IMR-90 (cell line): ENCODE measurements around the gene ASXL1. TPM values are rescaled to one million over a fixed set of nuclear protein-coding genes. Genes with fewer than 3 reads are reported as not detected.
A peak's percentile ranks its signal among the peaks of the same experiment; 100 is the strongest.

Source experiments
- ATAC-seq: fragments of 200-7000 bp; cut with Tn5 transposase; 2 replicates; pipeline ENCODE4 v1.9.1; 2020; ENCODE audit warnings: low read depth, mild to moderate bottlenecking, moderate library complexity
- BruUV-seq: library from RNA; stranded (reverse); fragments of 400-500 nt; replicated peaks from 2 replicates; lab custom pipeline; 2021; lab: Mats Ljungman, UMichigan
- CTCF ChIA-PET: fragments of 300-600 bp; formaldehyde crosslinking; extraction: SDS; loops from one replicate; lab custom pipeline; 2021; ENCODE audit warnings: antibody characterized with exemption; lab: Yijun Ruan, JAX
- POLR2A ChIA-PET: fragments of 300-600 bp; sonication (Branson Sonifier 250); formaldehyde crosslinking; loops from one replicate; lab custom pipeline; 2022; ENCODE audit warnings: antibody characterized with exemption; ENCODE audit not compliant: unreplicated experiment; lab: Charles Lee
- DNase-seq: peaks from one replicate; pipeline ENCODE4 v3.0.0; 2013
- H2AFZ ChIP-seq: replicated peaks from 2 replicates; pipeline ENCODE3; 2013; ENCODE audit warnings: low read length, mild to moderate bottlenecking; ENCODE audit not compliant: poor library complexity
- H2AK5ac ChIP-seq: 2 replicates; pipeline ENCODE4 v1.6.1; 2013; ENCODE audit warnings: low read depth, low read length, inconsistent platforms
- H2AK9ac ChIP-seq: replicated peaks from 2 replicates; pipeline ENCODE3; 2013; ENCODE audit warnings: mild to moderate bottlenecking, low read depth, low read length, moderate library complexity; ENCODE audit not compliant: poor library complexity
- H2BK120ac ChIP-seq: 2 replicates; pipeline ENCODE4 v1.6.1; 2013; ENCODE audit warnings: low read depth, low read length, inconsistent platforms
- H2BK15ac ChIP-seq: 3 replicates; pipeline ENCODE4 v1.6.1; 2013; ENCODE audit warnings: low read depth, low read length, inconsistent platforms
- H2BK20ac ChIP-seq: 2 replicates; pipeline ENCODE4 v1.6.1; 2013; ENCODE audit warnings: low read depth, mild to moderate bottlenecking, inconsistent platforms, low read length, moderate library complexity
- H2BK5ac ChIP-seq: 2 replicates; pipeline ENCODE4 v1.6.1; 2013; ENCODE audit warnings: mild to moderate bottlenecking, low read depth, low read length, inconsistent platforms; ENCODE audit not compliant: poor library complexity, severe bottlenecking
- H3K14ac ChIP-seq: replicated peaks from 2 replicates; pipeline ENCODE4 v1.6.1; 2013; ENCODE audit warnings: low read depth, low read length, inconsistent platforms
- H3K18ac ChIP-seq: 2 replicates; pipeline ENCODE4 v1.6.1; 2013; ENCODE audit warnings: low read depth, low read length, control low read depth
- H3K23ac ChIP-seq: 2 replicates; pipeline ENCODE4 v1.6.1; 2013; ENCODE audit warnings: low read depth, low read length, inconsistent platforms
- H3K27ac ChIP-seq: 2 replicates; pipeline ENCODE4 v1.5.1; 2013; ENCODE audit warnings: mild to moderate bottlenecking, control low read depth, low read length; ENCODE audit not compliant: insufficient read depth
- H3K27me3 ChIP-seq: 2 replicates; pipeline ENCODE4 v1.6.1; 2013; ENCODE audit warnings: low read length; ENCODE audit not compliant: control insufficient read depth, insufficient read depth
- H3K36me3 ChIP-seq: 2 replicates; pipeline ENCODE4 v1.6.1; 2013; ENCODE audit warnings: low read length, mixed read lengths; ENCODE audit not compliant: control insufficient read depth, insufficient read depth
- H3K4ac ChIP-seq: 2 replicates; pipeline ENCODE4 v1.6.1; 2013; ENCODE audit warnings: low read depth, low read length, inconsistent platforms
- H3K4me1 ChIP-seq: 2 replicates; pipeline ENCODE4 v1.6.1; 2013; ENCODE audit warnings: low read length, mixed read lengths; ENCODE audit not compliant: control insufficient read depth, insufficient read depth
- H3K4me2 ChIP-seq: 2 replicates; pipeline ENCODE4 v1.6.1; 2013; ENCODE audit warnings: low read depth, mild to moderate bottlenecking, control low read depth, low read length, moderate library complexity
- H3K4me3 ChIP-seq: 2 replicates; pipeline ENCODE4 v1.5.1; 2013; ENCODE audit warnings: low read depth, mild to moderate bottlenecking, control low read depth, low read length, moderate library complexity; ENCODE audit not compliant: insufficient read depth
- H3K56ac ChIP-seq: 2 replicates; pipeline ENCODE4 v1.6.1; 2013; ENCODE audit warnings: low read length, inconsistent platforms; ENCODE audit not compliant: insufficient read depth; ENCODE audit errors: extremely low read depth
- H3K79me1 ChIP-seq, 2 experiments: 2 replicates each; pipeline ENCODE4 v1.6.1; 2013; ENCODE audit warnings: low read length in 2 of 2, inconsistent platforms in 1 of 2, low read depth in 1 of 2
- H3K9ac ChIP-seq: 2 replicates; pipeline ENCODE4 v1.6.1; 2013; ENCODE audit warnings: low read depth, low read length, control low read depth
- H3K9me1 ChIP-seq: 2 replicates; pipeline ENCODE4 v1.6.1; 2013; ENCODE audit warnings: low read length, inconsistent platforms; ENCODE audit not compliant: insufficient read depth
- H3K9me3 ChIP-seq: 2 replicates; pipeline ENCODE4 v1.6.1; 2013; ENCODE audit warnings: low read length; ENCODE audit not compliant: control insufficient read depth, insufficient read depth
- H4K20me1 ChIP-seq: 2 replicates; pipeline ENCODE4 v1.6.1; 2013; ENCODE audit warnings: low read length, inconsistent platforms; ENCODE audit not compliant: insufficient read depth
- H4K5ac ChIP-seq: 2 replicates; pipeline ENCODE4 v1.6.1; 2013; ENCODE audit warnings: mild to moderate bottlenecking, low read depth, low read length, control low read depth
- H4K8ac ChIP-seq, 2 experiments: 2 replicates each; pipeline ENCODE4 v1.6.1; 2013; ENCODE audit warnings: low read depth in 2 of 2, low read length in 2 of 2, control low read depth in 1 of 2, inconsistent platforms in 1 of 2
- H4K91ac ChIP-seq: 2 replicates; pipeline ENCODE4 v1.6.1; 2013; ENCODE audit warnings: low read depth, low read length, inconsistent platforms; ENCODE audit not compliant: insufficient read depth
- BHLHE40 ChIP-seq: fragments of 150-350 bp; IDR thresholded peaks from 2 replicates; pipeline ENCODE4 v1.6.1; 2016; ENCODE audit warnings: mild to moderate bottlenecking, low read depth, low read length
- CEBPB ChIP-seq: IDR thresholded peaks from 2 replicates; pipeline ENCODE4 v1.6.1; 2012; ENCODE audit warnings: low read depth, low read length, improper control_type of control experiment
- CHD1 ChIP-seq: IDR thresholded peaks from 2 replicates; pipeline ENCODE4 v1.6.1; 2012; ENCODE audit warnings: low read depth, low read length, improper control_type of control experiment
- FOS ChIP-seq: fragments of 150-350 bp; IDR thresholded peaks from 2 replicates; pipeline ENCODE4 v1.6.1; 2016; ENCODE audit warnings: low read depth, low read length
- MAFK ChIP-seq: IDR thresholded peaks from 2 replicates; pipeline ENCODE4 v1.6.1; 2012; ENCODE audit warnings: low read depth, low read length, improper control_type of control experiment
- MAZ ChIP-seq: IDR thresholded peaks from 2 replicates; pipeline ENCODE4 v1.6.1; 2012; ENCODE audit warnings: low read depth, mild to moderate bottlenecking, low read length, improper control_type of control experiment, moderate library complexity, borderline replicate concordance
- MXI1 ChIP-seq: IDR thresholded peaks from 2 replicates; pipeline ENCODE4 v1.6.1; 2012; ENCODE audit warnings: low read depth, mild to moderate bottlenecking, low read length, moderate library complexity, borderline replicate concordance
- NFE2L2 ChIP-seq: fragments of 150-350 bp; IDR thresholded peaks from 2 replicates; pipeline ENCODE4 v1.6.1; 2016; ENCODE audit warnings: low read depth, mild to moderate bottlenecking, low read length
- POLR2A ChIP-seq: IDR thresholded peaks from 2 replicates; pipeline ENCODE4 v1.6.1; 2012; ENCODE audit warnings: mild to moderate bottlenecking, low read depth, low read length
- RAD21 ChIP-seq: IDR thresholded peaks from 2 replicates; pipeline ENCODE4 v1.6.1; 2012; ENCODE audit warnings: low read length, improper control_type of control experiment
- RCOR1 ChIP-seq: IDR thresholded peaks from 2 replicates; pipeline ENCODE4 v1.6.1; 2012; ENCODE audit warnings: mild to moderate bottlenecking, low read length, improper control_type of control experiment; ENCODE audit not compliant: insufficient replicate concordance
- SMC3 ChIP-seq: fragments of 150-350 bp; IDR thresholded peaks from 2 replicates; pipeline ENCODE4 v1.6.1; 2016; ENCODE audit warnings: low read depth, mild to moderate bottlenecking, antibody characterized with exemption, low read length, moderate library complexity
- WGBS, 2 experiments: methylation state at CpG; one replicate each; pipeline versions ENCODE4 v1.1.5 to v1.1.7; 2013; ENCODE audit warnings: missing lambda C conversion rate in 2 of 2; ENCODE audit not compliant: insufficient read length in 1 of 2; ENCODE audit errors: extremely low coverage in 2 of 2; 5-methylcytosine and 5-hydroxymethylcytosine counted together
- dilution Hi-C: fragments of 300-500 bp; cut with HindIII; formaldehyde crosslinking; loops from one replicate; pipeline ENCODE4 v1.14.3; 2018; ENCODE audit warnings: low sequenced_read_pairs; ENCODE audit not compliant: unreplicated experiment
- in situ Hi-C: fragments of 300-500 bp; cut with MboI; formaldehyde crosslinking; loops from 3 replicates; pipeline ENCODE4 v1.14.3; 2019; ENCODE audit warnings: low sequenced_read_pairs, inconsistent platforms, mixed read lengths
- intact Hi-C: fragments of 100-400 bp; cut with micrococcal nuclease; formaldehyde crosslinking; loops from 2 replicates; pipeline ENCODE4 v1.10.0; 2022
- polyA plus RNA-seq, 3 experiments: library from polyadenylated mRNA; depleted of rRNA; stranded (reverse); fragments of >200 nt; gene quantifications; 2 replicates each; pipeline ENCODE4 v1.2.3, GENCODE V29; 2012; ENCODE audit warnings: low replicate concordance in 1 of 3
- total RNA-seq: library from RNA; depleted of rRNA; stranded (reverse); fragments of >200 nt; gene quantifications from 2 replicates; pipeline ENCODE4 v1.2.3, GENCODE V29; 2012
- TF ChIP-seq, protein P1 (sequence below): fragments of 150-350 bp; IDR thresholded peaks from 2 replicates; pipeline ENCODE4 v1.6.1; 2016; ENCODE audit warnings: low read depth, mild to moderate bottlenecking, low read length, moderate library complexity, borderline replicate concordance
- TF ChIP-seq, protein P2 (sequence below): fragments of 150-350 bp; IDR thresholded peaks from 2 replicates; pipeline ENCODE4 v1.6.1; 2017; ENCODE audit warnings: mild to moderate bottlenecking, antibody characterized with exemption, low read length, low read depth

Gene ASXL1
- total and polyA plus RNA-seq, 2 of the 4 experiments (the other 2 are of a cell fraction), result 29.9 to 37.1 TPM

DNA sequence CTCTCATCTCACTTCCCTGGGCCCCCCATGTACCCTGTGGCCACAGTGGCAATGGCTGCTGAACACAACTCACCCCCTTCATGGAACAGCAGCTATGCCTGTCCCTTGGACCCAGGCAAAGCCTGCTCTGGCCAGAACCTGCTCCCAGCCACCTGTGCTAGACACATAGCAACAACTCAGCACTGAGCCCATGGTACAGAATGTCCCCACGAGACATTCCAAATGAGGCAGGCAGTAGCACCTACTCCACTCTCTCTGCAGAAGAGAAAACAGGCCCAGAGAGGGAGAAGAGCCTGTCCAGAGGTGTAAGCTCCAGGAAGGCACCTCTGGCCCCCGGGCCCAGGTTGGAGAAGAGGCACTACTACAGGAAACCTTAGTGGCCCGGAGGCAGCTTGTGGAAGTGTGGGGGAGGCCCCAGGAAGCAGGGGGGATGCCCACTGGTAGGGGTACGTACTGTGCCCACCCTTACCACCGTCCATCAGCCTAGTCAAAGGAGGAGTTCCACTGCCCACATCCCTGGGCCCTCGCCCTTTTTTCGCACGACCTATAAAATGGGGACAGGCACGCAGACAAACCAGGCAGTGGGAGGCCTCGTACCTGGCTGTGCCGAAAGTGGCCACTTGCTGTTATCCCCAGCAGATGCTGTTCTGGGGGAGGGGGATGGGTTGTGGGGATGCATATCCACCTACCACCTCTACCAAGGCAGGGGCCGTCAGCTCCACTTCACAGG lies 97.2 kb downstream of the ASXL1 start (continued):
- TF ChIP-seq RCOR1, result no peak

DNA sequence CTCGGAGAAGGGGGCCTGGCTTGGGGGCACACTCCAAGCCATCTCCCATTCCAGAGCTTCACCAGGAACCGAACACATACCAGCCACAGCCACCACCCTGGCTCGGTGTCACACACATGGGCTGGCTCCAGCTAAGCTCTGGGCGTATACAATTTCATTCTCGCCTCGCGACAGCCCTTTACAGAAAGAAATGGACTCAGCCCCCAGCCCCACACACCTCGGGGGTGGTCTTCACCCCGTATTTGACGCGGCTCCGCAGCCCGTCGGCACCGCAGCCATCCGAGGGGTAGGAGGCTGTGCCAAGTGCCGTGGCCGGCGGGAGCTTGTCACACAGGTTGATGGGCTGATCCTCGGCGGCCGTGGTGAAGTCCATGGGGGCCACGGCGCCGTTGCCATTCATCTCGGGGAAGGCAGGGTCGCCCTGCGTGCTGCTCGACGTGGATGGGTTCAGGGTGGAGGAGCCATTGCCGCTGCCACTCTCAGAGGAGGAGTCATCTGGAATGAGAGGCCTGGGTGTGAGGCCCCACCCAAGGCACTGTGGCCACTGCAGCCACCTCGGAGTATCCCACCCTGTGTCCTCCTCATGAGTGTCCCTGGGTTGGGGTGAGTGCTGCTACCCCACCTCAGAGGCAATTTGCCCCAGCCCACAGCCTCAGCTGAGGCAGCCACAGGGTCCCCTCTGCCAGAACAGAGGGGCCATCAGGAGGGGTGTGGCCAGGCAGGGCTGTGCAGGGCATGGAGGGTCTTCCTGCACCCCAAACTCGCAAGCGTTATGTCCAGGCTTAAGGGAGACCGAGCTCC lies 98.0 kb downstream of the ASXL1 start:
- no peak overlapping the region for H3K23ac ChIP-seq
- ATAC-seq (no peak), DNase-seq (no peak)
- intact Hi-C loops, result no loop called here
- no peak overlapping the region for H3K27ac ChIP-seq
- no peak overlapping the region for H2BK15ac ChIP-seq
- H3K4ac ChIP-seq, result no peak overlapping the region
- 88% methylated on average over 12 of the region's 35 CpGs; no CpG with 5 or more reads in 1 of the 2 experiments for WGBS, 2 experiments
- H2BK5ac ChIP-seq, result no peak overlapping the region
- H3K27me3 ChIP-seq, result no peaks in the 10 kb centered on the region
- H3K14ac ChIP-seq, result no peak overlapping the region
- POLR2A ChIA-PET, result interaction anchor here (0.6 kb wide), 1 partner anchor 147 kb away, joined by 8 read pairs; no protein-coding TSS in a partner anchor
- peaks cover 34 to 55% of the 10 kb centered on the region in 2 experiments for H3K79me1 ChIP-seq
- peaks cover 49% of the 10 kb centered on the region for H3K36me3 ChIP-seq
- BruUV-seq, result no TSS peak
- dilution Hi-C loops, result no loop called here
- no peak overlapping the region for H3K18ac ChIP-seq
- H4K91ac ChIP-seq, result no peak overlapping the region
- H3K9ac ChIP-seq, result no peak overlapping the region
- no peak overlapping the region; a peak in 1 of 4 replicates for H4K8ac ChIP-seq
- H2BK20ac ChIP-seq, result no peak overlapping the region
- CTCF ChIA-PET, result no interaction called here
- H3K9me3 ChIP-seq, result no peaks in the 10 kb centered on the region
- H3K4me3 ChIP-seq, result no peak overlapping the region
- H2AFZ ChIP-seq, result no peak overlapping the region
- H3K9me1 ChIP-seq, result peaks cover 13% of the 10 kb centered on the region; the same call in 1 of the 2 replicates
- no peak overlapping the region for H2AK9ac ChIP-seq
- 0 out of 2 replicates have a peak overlapping the region, but pooled peaks have one; percentile 28 for H2AK5ac ChIP-seq
- no peak overlapping the region for H3K4me2 ChIP-seq
- peaks cover 11% of the 10 kb centered on the region for H3K4me1 ChIP-seq
- no peak overlapping the region for H4K5ac ChIP-seq
- H4K20me1 ChIP-seq, result peaks cover 24% of the 10 kb centered on the region
- no peak overlapping the region for H3K56ac ChIP-seq
- in situ Hi-C loops, result no loop called here
- H2BK120ac ChIP-seq, result no peak overlapping the region
- no peak for TF ChIP-seq CEBPB
- no peak for TF ChIP-seq MAFK
- no peak for TF ChIP-seq RAD21
- no peak for TF ChIP-seq MAZ
- TF ChIP-seq BHLHE40, result no peak
- TF ChIP-seq, protein P1, sequence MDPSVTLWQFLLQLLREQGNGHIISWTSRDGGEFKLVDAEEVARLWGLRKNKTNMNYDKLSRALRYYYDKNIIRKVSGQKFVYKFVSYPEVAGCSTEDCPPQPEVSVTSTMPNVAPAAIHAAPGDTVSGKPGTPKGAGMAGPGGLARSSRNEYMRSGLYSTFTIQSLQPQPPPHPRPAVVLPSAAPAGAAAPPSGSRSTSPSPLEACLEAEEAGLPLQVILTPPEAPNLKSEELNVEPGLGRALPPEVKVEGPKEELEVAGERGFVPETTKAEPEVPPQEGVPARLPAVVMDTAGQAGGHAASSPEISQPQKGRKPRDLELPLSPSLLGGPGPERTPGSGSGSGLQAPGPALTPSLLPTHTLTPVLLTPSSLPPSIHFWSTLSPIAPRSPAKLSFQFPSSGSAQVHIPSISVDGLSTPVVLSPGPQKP, result no peak
- no peak for TF ChIP-seq CHD1
- TF ChIP-seq NFE2L2, result no peak
- no peak for TF ChIP-seq FOS
- no peak for TF ChIP-seq POLR2A
- TF ChIP-seq MXI1, result no peak
- TF ChIP-seq, protein P2, sequence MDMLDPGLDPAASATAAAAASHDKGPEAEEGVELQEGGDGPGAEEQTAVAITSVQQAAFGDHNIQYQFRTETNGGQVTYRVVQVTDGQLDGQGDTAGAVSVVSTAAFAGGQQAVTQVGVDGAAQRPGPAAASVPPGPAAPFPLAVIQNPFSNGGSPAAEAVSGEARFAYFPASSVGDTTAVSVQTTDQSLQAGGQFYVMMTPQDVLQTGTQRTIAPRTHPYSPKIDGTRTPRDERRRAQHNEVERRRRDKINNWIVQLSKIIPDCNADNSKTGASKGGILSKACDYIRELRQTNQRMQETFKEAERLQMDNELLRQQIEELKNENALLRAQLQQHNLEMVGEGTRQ, result no peak
- TF ChIP-seq RCOR1, result no peak
- no peak for TF ChIP-seq SMC3
